Activated naive CD4-positive, alpha-beta T cell (primary cell): Measurements from ENCODE around the gene TIPRL.
"Not testable (repeated sequence)": the region's sequence is repeated elsewhere in the genome, so short reads cannot be mapped to it uniquely, and the experiment has no call there.

ENCODE experiments used
- DNase-seq, 4 experiments: peaks; one replicate each; lab custom pipeline; 2025; lab: John Stamatoyannopoulos, UW

TIPRL gene

DNA sequence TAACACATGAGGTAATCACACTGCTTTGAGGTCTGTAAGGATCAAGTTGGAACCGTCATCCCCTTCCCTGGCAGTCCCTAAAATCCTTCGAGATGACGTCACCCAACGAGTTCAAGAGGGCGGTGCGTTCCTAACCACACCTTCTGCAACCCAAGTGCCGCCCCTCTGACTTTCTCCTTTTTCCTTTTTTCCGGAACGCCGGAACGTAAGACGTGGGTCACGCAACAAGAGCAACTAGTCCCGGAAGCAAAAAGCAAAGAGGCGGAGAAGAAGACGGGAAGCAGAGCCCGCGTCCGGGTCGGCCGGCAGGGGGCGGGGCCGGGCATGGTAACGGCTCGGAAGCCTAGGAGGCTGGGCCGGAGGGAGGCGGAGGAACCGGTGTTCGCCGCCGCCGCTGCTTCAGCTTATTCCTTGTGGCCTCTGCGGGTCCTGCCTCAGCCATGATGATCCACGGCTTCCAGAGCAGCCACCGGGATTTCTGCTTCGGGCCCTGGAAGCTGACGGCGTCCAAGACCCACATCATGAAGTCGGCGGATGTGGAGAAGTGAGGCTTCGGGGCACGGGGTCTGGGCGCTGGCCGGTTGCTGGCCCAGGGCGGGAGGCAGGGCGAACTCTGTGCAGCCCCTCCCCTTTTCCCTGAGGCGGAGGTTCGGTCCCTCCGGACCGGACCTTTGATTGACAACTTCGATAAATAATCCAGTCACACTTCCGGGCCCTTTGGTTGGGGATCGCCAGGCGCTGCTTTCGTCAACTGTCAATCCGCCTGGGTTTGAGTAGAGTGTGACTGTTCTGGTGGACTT is at the start of gene TIPRL:
TIPRL (plus strand) TSS at position 325 of the 800 bp plus-strand sequence; CDS start at position 441, 116 bp downstream.
- DNase-seq, result peak; percentile 79 to 90 (median 82)

DNA sequence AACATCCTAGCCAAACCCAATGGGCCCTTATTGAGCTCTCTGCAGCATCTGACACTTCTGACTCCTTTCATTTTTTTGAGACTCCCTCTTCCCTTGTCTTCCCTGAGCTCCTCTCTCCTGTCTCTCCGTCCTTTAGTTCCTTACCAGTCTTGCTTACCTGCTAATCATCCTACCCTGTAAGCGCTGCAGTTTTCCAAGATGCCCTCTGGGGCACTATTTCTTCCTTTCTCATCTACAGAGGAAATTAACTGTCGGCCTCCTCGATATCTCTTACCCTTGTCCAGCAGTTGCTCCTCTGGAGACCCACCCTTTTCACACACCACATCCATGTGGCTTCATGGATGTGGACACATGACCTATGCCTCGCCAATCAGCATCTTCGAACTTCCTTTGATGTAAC is 48.8 kb upstream of the TIPRL start:
- DNase-seq, result no peak

DNA sequence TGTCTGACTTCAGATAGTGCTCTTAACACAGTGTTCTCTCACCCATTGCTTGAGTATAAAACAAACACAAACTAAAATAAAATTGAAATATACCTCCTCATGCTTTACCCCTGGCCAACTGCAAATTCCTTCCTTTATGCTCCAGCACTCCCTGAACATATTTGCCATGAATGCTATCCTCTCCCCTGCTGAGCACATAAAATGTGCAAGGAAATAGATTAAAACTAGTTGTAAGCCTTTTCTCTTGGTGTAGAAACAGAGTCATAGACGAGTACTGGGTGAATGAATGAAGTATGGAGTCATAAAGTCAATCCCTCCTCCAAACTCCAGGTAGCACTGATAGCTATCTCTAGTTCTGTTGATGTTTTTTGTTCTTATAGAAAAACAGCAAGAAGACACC is 44.6 kb upstream of the TIPRL start:
- DNase-seq, result no peak

DNA sequence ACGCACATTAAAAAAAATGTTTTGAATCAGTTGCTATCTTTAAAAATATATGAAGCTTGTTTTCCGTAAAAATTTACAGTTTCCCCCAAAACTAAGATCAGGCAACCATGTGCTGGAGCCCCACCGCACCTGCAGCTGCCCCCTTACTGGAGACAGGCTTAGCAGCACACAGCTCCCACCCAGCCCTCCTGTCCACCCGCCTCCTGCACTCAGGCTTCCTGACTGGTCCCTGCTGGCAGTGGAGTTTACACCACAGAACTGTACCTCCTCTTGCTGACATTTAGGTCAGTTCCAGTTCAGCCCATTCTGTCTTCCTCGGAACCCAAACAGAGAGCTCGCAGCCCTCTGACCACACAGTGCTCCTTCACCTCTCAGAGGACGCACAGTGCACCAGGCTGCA is 44.1 kb upstream of the TIPRL start:
- no peak for DNase-seq

DNA sequence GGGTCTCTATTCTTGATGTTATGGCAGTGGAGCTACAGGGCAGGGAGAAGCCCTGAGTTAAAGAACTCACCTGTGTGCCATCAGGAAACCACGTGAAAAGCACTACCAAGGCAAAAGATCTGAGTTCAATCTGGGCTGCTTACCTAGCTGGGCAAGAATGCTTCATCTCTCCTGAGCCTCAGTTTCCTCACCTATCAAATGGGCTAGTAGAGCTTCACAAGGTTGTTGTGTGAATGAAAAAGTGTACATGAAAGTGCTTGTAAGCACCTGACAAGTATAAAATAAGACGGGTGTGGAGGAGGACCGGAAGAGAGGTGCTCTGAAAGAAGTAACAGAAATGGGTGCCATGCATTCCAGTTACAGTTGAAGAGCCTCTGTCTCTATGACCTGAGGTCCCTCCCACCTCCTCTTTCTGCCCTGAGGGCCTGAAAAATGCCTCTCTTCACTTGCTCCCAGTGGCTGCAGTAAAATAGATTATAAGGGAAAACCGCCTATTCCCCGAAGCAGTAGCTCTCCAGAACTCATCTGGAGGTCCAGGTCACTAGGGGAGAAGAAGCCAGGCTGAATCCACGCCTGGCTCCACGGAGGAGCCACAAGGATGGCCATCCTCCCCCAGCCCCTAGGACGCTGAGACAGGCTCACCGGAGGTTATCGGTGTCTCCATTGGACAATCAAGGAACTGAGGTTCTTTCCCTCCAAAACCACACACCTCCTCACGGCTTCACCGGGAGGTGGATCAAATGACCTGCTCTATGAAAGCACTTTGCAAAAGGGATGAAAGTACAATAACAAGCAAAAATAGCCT is 43.4 kb upstream of the TIPRL start:
- no peak for DNase-seq

DNA sequence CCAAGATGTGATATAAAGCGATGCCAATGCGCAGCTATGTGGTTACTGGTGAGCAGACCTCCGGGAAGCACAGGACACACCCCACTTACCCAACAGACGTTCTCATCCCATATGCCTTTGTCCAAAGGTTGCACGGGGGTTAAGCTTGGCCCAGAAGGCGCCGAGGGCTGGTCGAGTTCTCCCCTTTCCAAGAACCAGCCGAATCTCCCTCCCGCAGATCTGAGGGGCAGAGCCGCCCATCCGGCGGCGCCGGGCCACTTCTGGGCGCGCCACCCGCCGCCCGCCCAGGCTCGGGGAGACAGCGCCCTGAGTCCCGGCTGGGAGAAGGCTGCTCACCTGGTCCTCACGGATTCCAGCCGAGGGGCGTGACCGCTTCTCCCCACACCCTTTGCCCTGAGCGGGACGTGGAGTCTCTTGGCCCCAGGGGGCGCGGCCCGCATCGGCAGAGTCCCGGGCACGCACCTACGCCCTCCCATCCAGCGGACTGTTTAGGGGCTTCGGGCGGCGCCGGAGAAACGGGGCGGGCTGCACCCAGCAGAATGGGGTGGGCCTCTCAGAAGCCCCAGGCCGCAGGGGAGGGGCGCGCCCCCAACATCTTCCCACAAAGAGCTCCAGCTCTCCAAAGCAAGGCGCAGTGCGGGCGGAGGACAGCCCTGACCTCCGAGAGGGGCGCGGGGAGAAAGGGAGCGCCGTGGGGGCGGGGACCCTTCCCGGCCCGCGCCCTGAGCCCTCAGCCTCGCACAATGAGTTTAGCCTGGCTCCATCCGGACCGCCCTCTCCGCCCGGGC is 42.6 kb upstream of the TIPRL start:
- no peak for DNase-seq

DNA sequence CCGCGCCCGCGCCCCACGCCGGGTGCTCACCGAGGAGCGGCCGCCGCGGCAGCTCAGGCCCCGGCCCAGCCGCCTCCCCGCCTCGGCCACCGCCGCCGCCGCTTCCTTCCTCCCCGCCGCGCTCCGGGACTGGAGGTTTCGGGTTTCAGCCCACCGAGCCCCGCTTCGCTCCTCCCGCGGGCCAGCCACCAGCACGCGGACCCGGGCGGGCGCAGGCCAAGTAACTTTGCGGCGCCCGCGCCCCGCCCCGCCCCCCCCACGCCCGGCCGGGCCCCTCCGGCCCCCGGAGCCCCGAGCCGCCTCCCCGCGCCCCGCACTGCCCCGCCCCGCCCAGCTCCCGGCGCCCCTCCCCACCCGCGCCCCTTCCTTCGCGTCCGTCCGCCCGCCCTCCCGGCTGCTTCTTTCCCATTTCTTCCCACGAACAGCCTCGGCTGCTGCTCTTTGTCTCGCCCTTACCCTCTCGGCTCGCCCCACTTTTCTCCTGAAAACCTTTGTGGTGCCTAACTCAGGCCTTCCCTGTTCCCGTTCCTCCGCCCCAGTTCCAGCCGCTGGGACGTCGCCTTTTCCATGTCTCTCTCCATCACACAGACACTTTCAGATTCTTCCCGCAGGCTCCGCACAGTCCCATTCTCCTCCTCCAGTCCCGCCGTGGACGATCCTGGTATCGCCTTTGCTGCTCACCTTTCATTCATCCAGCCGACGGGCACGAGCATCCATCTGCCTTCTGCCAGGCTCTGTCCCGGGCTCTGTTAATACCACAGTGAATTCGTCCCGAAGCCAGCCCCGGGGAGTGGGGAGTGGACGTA is 41.9 kb upstream of the TIPRL start, which contains the start of gene GPR161:
GPR161 (minus strand) TSS at position 222 of the 806 bp plus-strand sequence. CDS start 32,080 bp downstream, outside the sequence.
- peak in 1 of 4 experiments; percentile 14 for DNase-seq

DNA sequence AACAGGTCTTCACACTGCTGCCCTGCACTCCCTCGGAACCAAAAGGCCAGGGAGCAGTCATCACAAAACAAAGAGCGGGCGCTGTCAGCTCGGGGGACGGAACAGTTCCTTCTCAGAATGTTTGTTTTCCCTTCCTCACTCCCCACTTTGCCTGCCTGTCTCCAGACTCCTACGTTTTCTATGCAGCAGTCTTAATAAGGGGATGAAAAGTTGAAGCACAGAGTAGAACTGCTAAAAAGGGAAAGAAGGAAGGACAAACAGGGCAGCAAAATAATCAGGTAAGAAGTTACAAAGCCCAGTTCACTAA is 41.3 kb upstream of the TIPRL start:
- no peak for DNase-seq

DNA sequence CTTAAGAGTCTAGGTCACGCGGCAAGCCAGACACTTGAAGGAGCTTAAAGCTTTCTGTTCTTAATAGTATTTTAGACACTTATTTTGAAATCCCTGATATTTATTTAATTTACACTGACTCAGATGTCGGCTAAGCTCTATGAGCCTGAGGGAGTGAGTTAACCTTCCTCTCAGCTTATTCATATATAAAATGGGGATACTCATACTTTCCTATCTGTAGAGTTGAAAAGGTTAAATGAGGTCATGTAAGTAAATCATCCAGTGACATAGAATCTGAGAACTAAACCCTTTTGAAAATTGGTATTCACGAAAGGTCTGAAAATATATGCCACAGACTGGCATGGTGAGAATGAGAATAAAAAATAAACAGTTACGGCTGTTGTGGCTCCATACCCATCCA is 40.6 kb upstream of the TIPRL start:
- no peak for DNase-seq

DNA sequence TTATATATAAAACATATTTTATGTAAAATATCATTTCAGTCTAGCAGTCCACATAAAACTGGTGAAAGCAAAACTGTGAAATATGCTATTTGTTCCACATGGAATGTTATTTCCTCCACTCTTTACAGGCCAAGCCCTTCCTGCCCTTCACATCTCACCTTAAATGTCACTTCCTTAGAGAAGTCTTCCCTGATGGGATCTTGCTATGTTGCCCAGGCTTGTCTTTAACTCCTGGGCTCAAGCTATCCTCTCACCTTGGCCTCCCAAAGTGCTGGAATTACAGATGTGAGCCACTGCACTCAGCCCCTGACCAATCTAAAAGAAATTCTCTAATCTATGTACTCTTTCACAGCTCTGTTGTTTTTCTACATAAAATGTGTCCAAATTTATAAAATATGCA is 39.7 kb upstream of the TIPRL start:
- no peak for DNase-seq

DNA sequence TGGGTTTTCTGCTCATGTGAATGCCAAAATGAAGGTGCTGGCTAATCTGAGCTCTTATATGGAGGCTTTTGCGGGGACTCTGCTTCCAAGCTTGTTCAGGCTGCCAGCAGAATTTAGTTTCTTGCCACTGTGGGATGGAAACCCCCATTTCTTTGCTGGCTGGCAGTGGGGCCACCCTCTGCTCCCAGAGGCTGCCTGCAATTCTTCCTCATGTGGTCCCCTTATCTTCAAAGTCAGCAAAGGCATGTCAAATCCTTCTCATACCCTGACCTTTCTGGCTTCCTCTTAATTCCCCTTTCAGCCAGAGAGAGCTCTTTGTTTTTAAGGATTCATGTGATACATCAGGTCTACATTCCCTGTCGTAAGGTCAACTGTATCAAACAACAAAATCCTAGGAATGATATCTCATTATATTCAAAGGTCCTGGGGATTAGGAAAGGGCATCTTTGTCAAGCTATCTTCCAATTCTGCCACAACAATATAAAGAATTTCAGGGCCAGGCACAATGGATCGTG is 36.8 kb upstream of the TIPRL start:
- DNase-seq, result no peak

DNA sequence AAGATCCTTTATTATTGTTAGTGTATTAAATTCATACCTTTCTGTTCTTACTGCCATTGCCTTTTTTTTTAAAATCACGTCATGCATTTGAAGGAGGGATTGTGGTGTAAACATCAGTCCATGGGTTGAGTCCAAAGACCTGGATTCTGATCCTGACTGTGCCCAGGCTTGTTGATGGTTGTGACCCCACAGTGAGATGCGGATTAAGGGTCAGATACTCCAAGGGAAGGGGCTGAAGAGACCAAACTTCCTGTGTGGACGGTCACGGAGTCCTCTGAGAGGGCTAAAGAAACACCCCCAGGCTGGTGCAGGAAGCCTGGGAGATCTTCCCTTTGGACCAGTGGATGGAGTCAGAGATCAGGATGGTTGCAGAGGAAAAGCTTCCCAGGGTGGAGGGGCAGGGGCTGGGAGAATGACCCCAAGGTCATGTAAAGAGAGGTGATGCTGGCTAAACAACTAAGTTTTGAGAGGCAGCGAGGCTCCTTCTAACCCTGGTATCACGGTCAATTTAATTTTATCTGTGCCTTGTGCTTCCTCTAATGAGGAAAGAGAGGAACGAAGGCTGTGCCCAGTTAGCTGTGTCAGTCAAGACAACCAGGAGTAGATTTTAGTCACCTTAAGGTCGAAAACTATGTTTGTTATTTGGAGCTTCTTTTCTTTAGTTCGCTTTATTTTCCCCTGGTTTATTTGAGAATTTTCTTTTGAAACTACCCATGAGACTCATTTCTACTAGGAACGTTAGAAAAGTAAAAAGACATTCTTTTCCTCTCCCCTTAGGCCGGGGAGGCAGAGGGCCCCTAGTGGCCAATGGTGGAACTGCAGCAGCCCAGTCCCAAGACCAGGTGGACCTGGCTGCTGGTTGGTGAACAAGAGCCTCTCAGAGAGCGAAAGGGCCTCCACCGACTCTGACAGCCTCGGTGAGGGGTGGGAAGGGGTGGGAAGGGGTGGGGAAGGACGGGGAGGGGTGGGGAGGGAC is 33.3 kb upstream of the TIPRL start:
- DNase-seq, result peak; percentile 62 to 84 (median 82)

DNA sequence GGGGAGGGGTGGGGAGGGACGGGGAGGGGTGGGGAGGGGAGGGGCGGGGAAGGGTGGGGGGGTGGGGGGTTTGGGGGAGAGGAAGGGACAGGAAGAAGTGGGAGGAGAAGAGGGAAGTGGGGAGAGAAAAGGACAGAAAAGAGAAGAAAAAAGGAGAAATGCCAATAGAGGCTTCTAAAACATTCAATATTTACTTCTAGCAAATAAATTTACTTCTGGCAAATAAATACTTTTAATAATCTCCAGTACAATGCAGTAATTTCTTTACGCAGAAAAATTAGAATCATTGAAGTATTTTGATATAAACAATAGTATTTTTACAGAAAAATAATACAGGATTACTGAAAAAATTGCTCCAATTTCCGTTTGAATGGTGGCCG is 32.6 kb upstream of the TIPRL start:
- DNase-seq, result no peak

DNA sequence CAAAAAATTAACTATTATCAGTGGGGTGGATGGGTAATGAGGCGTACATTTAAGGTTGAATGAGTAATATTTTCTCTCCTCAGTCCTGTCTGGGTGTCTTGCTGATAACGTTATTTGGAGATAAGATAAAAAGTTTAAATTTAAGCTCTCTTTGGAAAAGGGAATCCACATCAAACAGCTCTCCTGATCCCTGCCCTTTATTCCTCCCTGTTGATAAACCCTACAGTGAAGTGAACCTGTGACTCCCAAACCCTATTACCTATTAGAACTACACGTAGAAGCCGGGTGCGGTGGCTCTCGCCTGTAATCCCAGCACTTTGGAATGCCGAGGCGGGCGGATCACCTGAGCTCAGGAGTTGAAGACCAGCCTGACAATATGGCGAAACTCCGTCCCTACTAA is 32.1 kb upstream of the TIPRL start:
- no peak for DNase-seq

DNA sequence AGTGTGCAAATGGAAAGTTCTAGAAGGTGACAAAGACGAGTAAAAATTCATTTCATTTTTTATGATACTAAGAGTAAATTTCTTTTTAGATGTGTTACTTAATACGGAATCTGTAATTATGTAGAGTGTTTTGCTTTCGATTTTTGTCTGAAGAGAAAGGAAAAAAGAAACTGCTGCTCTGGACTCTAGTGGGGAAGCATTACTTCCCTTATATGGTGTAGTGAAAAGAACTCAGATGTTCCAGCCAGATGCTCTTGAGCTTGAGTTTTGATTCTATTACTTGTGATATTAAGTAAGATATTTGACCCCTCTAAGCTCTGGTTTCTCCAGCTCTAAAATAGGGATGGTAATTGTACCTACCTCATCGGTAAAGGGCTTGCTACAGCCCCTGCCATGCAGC is 29.8 kb upstream of the TIPRL start:
- no peak for DNase-seq

DNA sequence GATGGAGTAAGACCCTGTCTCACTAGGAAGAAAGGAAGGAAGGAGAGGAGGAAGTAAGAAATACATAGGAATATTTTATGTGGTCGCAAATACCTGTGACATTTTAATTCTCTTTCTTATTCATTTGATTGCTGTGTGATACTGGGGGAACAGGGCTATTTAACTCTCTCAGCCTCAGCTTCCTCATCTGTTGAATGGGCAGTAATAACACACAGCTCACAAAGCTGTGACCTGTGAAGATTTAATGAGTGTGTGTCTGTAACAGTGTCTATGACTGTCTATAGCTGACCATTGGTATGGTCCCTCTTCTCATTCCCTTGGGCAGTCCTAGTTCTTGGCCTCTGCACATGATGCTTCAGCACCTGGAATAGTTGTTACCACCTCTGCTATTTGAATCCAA is 28.5 kb upstream of the TIPRL start:
- DNase-seq, result no peak

DNA sequence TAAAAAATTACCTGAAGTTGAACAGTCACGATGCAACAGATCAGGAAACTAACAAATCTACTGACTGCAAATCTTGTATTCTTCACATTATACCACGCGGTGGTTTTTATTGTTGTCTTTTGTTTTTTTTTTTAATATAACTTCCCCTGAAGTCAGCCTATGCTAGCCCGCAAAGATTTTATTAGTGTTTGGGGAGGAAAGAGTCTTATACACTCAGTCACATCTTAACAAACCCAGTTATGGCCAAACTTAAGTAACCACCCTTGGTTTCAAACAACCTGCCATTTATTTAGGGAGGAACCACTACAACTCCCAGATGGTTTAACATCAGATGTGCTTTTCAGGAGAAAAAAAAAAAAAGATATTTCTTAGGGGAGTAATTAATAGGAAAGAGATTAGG is 26.8 kb upstream of the TIPRL start:
- DNase-seq, result no peak

DNA sequence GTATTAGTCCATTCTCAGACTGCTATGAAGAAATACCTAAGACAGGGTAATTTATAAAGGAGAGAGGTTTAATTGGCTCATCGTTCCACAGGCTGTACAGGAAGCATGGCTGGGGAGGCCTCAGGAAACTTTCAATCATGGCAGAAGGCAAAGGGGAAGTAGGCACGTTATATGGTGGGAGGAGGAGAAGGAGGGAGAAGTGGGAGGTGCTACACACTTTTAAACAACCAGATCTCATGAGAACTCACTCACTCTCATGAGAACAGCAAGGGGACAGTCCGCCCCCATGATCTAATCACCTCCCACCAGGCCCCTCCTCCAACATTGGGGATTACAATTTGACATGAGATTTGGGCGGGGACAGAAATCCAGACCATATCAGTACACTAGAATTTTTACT is 24.1 kb upstream of the TIPRL start:
- DNase-seq, result not testable (repeated sequence)

DNA sequence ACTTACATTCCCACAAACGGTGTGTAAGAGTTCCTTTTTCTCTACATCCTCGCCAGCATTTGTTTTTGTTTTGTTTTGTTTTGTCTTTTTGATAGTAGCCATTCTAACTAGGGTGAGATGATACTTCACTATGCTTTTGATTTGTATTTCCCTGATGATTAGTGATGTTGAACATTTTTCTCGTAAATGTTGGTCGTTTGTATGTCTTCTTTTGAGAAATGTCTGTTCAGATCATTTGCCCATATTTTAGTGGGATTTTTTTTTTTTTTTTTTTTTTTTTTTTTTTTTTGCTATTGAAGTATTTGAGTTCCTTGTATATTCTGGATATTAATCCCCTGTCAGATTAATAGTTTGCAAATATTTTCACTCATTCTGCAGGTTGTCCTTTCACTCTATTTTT is 22.9 kb upstream of the TIPRL start:
- DNase-seq, result no peak

DNA sequence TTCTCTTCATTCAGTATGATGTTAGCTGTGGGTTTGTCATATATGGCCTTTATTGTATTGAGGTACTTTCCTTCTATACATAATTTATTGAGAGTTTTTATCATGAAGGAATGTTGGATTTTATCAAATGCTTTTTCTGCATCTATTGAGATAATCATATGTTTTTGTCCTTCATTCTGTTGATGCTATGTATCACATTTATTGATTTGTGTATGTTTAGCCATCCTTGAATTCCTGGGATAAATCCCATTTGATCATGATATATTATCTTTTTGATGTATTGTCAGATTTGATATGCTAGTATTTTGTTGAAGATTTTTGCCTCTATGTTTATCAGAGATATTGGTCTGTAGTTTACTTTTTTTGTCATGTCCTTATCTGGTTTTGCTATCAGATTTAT is 21.1 kb upstream of the TIPRL start:
- DNase-seq, result no peak
